Measurements from ENCODE around the gene NBEAL2.

NBEAL2 gene

DNA sequence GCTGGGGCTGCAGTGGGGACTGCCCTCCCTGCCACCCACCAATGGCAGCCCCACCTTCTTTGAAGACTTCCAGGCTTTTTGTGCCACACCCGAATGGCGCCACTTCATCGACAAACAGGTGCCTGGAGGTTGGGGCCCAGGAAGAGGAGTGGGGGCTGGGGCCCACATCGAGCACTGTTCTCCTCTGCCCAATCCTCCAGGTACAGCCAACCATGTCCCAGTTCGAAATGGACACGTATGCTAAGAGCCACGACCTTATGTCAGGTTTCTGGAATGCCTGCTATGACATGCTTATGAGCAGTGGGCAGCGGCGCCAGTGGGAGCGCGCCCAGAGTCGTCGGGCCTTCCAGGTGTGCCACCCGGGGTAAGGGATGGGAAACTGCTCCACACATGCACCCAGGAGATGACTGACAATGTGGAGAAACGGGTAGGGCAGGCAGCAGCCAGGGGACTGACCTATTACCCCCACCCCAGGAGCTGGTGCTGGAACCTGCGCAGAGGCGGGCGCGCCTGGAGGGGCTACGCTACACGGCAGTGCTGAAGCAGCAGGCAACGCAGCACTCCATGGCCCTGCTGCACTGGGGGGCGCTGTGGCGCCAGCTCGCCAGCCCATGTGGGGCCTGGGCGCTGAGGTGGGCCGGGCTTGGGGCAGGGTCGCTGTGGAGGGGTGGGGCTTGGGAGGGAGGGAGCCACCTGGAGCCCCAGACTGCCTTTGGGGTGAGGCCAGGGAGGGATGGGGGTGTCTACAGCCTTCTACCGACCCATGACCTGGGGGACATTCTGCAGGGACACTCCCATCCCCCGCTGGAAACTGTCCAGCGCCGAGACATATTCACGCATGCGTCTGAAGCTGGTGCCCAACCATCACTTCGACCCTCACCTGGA, 22.9 kb downstream of the NBEAL2 start:
- DNase-seq, result no peak

DNA sequence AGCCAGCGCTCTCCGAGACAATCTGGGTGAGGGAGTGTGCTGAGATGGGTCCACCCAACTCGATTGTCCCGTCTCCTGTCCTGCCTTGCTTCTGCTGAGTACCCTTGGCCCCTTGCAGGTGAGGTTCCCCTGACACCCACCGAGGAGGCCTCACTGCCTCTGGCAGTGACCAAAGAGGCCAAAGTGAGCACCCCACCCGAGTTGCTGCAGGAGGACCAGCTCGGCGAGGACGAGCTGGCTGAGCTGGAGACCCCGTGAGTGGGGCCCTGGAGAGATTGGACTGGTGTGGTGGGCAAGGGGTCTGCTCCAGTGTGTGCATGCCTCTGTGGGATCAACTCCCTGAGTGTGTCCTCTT, 23.6 kb downstream of the NBEAL2 start:
- DNase-seq, result no peak

DNA sequence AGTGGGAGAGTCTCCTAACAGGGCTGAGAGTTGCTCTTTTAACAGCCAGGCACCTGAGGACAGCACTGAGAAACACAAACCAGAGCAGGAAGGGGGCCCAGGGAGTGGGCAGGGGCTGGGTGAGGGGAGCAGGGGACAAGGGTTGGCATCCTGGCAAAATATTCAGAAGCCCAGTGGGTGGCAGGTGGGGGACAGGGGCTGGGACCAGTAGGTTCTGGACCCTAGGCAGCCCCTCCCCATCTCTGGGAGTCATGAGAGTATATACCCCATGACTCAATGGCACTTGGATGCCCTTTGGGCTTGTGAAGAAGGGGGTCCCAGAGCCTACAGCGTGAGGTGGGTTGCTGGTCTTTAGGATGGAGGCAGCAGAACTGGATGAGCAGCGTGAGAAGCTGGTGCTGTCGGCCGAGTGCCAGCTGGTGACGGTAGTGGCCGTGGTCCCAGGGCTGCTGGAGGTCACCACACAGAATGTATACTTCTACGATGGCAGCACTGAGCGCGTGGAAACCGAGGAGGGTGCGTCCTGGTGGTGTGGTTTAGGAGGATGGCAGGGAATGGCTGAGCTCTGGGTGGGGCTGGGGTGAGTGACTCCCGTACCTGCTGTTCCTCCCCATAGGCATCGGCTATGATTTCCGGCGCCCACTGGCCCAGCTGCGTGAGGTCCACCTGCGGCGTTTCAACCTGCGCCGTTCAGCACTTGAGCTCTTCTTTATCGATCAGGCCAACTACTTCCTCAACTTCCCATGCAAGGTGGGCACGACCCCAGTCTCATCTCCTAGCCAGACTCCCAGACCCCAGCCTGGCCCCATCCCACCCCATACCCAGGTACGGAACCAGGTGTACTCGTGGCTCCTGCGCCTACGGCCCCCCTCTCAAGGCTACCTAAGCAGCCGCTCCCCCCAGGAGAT, 24.2 kb downstream of the NBEAL2 start:
- no peak for DNase-seq

DNA sequence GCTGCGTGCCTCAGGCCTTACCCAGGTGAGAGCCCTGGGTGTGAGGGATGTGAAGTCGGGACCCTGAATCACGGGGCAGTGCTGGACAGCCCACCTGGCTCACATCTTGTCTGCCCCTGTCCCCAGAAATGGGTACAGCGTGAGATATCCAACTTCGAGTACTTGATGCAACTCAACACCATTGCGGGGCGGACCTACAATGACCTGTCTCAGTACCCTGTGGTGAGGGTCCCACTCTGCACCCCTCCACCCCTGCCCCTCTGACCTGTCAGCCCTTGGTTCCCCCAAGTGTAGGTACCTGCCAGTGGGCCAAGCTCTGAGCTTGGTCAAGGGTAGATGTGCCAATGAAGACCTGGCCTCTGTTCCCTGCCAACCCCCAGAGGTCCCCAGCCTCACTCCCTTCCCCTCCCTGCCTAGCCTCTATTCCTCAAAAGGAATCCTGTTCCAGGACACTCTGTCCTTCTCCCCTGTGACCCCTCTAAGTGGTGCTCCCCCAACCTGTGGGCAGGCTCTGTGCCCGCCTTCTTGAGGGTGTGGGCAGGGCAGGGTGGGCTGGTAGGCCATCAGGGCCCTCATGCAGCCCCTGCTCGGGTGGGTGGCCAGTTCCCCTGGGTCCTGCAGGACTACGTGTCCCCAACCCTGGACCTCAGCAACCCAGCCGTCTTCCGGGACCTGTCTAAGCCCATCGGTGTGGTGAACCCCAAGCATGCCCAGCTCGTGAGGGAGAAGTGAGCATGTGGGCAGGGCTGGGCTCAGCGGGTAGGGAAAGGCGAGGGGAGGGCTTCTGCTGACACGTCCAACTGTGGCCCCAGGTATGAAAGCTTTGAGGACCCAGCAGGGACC, 25.1 kb downstream of the NBEAL2 start:
- no peak for DNase-seq

DNA sequence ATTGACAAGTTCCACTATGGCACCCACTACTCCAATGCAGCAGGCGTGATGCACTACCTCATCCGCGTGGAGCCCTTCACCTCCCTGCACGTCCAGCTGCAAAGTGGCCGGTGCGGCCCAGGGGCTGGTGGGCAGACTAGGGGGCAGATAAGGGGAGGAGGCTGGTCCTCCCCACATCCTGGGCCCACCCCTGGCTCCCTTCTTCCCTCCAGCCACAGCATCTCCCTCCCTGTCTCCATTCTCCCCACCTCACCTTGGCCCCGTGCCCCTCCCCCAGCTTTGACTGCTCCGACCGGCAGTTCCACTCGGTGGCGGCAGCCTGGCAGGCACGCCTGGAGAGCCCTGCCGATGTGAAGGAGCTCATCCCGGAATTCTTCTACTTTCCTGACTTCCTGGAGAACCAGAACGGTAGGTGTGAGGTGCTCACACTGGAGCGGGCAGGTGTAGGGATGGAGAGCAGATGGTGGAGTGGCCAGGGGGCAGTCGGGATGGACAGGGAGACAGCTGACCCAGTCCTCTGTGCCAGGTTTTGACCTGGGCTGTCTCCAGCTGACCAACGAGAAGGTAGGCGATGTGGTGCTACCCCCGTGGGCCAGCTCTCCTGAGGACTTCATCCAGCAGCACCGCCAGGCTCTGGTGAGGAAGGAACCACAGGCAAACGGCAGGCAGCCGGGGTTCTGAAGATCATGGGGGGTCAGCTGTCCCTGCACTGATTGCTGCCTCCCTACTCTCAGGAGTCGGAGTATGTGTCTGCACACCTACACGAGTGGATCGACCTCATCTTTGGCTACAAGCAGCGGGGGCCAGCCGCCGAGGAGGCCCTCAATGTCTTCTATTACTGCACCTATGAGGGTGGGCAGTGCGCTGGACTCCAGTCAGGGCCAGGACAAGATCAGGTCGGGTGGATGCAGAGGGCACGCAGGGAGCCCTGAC, 26.0 kb downstream of the NBEAL2 start:
- DNase-seq, result no peak

DNA sequence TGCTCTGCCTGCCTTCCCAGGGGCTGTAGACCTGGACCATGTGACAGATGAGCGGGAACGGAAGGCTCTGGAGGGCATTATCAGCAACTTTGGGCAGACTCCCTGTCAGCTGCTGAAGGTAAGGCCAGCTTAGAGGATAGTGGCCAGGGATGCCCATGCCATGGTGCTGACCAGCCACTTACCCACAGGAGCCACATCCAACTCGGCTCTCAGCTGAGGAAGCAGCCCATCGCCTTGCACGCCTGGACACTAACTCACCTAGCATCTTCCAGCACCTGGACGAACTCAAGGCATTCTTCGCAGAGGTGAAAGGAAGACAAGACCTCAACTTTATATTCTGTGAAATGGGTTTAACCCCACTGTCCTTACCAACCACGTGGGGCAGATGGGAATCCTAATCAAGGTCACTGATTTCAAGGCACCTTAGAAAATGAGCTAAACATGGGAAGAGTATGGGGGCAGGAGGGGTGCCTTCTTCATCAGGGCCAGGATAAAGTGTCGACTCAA, 26.7 kb downstream of the NBEAL2 start:
- no peak for DNase-seq

DNA sequence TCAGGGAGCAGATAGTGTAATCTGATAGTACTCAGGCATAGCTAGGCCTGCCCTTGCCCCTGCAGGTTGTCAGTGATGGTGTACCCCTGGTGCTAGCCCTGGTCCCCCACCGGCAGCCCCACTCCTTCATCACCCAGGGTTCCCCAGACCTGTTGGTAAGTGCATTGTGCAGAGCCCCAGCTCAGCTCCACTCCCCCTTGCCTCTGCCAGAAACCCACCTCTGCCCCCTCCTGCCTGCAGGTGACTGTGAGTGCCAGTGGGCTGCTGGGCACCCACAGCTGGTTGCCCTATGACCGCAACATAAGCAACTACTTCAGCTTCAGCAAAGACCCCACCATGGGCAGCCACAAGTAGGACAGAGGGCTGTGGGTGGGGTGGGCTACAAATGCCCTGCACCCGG, 27.5 kb downstream of the NBEAL2 start:
- no peak for DNase-seq

DNA sequence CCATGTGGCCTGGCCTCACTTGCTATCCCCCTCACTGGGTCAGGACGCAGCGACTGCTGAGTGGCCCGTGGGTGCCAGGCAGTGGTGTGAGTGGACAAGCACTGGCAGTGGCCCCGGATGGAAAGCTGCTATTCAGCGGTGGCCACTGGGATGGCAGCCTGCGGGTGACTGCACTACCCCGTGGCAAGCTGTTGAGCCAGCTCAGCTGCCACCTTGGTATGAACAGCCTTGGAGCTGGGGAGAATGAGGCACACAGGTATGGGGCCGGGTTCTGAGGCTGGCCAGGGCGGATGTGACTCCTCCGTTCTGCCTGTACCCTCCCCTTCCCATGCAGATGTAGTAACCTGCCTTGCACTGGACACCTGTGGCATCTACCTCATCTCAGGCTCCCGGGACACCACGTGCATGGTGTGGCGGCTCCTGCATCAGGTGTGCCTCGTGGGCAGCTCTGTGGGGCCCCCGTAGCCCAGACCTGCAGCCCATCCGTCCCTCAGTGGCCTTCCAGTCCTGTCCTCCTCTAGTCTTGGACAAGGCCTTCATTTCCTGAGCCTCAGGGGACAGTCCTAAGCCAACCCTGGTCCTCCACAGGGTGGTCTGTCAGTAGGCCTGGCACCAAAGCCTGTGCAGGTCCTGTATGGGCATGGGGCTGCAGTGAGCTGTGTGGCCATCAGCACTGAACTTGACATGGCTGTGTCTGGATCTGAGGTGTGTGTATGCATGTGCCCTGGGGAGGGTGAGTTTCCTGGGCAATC, 28.2 kb downstream of the NBEAL2 start:
- no peak for DNase-seq

DNA sequence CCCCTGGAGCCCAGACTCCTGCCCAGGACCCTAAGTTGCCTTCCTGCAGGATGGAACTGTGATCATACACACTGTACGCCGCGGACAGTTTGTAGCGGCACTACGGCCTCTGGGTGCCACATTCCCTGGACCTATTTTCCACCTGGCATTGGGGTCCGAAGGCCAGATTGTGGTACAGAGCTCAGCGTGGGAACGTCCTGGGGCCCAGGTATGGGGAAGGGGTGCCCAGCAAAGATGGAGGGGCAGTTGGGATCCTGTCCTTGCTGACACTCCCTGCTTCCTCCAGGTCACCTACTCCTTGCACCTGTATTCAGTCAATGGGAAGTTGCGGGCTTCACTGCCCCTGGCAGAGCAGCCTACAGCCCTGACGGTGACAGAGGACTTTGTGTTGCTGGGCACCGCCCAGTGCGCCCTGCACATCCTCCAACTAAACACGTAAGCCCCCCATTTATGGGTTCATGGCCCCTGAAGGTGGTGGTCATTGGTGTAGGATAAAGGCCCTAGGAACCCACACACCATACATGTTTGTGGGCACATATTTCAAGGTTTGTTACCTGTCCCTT, 28.8 kb downstream of the NBEAL2 start:
- DNase-seq, result no peak

DNA sequence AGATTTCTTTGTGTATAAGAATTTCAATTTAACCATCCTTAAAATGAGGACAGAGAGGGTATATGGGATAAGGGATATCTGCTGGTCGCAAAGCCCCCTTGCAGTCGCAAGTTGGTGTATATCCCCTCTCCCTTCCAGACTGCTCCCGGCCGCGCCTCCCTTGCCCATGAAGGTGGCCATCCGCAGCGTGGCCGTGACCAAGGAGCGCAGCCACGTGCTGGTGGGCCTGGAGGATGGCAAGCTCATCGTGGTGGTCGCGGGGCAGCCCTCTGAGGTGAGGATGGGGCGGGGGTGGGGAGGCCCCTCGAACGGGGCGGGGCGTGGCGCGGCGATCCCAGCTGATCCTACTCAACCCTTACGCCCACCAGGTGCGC, 29.4 kb downstream of the NBEAL2 start:
- DNase-seq, result no peak

DNA sequence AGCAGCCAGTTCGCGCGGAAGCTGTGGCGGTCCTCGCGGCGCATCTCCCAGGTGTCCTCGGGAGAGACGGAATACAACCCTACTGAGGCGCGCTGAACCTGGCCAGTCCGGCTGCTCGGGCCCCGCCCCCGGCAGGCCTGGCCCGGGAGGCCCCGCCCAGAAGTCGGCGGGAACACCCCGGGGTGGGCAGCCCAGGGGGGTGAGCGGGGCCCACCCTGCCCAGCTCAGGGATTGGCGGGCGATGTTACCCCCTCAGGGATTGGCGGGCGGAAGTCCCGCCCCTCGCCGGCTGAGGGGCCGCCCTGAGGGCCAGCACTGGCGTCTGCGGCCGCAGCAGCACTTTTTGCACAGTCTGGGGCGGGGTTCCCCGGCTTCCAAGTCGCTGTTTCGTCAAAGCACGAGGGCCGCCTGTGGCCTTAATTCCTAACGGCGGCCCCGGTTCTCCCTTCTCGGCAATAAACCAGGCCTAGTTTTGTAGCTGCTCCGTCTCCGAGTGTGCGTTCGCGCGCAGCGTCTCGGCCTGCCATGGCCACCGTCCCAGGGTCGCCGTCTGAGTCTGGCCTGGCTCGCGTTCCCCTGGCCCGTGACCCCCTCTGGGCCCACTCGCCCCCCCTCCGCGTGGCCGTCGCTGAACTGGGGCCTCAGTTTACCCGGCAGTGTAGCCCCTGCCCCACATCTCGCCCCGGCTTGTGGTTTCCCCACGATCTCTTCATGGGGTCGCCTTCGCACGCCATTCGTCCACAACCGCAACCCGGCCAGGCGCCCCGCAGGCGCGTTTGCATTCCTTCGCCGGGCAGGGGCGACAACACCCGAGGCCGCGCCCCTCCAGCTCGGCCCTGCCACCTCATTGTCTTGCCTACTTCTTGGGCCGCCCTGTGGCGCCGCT, 30.0 kb downstream of the NBEAL2 start:
- peak; percentile 72 for DNase-seq

DNA sequence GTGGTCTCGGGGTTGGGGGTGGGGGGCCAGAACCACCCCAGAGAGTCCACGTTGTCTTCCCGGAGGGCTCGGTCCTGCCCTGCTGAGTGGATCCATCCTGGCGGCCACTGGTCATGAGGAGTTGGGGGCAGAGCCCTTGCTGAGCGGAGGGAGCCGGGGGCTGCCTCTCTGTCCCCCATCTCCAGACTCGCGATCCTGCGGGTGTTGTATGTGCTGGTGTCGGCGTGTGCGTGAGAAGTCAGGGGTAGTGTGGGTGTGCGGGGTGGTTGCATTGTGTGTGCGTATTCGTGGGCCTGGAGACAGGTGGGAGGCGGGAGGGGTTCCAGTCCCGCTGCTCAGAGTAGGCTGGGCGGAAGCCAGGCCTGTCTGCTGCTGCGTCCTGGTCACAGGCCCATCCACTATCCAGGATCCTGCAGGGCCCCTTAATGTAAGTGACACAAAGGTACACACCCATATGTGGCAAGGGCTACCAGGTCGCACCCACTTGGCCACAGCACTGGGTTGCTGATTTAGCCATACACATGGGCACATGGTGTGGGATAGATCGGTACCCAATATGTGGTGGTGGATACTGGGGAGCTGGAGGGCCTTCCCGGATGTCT, 30.7 kb downstream of the NBEAL2 start:
- DNase-seq, result no peak

DNA sequence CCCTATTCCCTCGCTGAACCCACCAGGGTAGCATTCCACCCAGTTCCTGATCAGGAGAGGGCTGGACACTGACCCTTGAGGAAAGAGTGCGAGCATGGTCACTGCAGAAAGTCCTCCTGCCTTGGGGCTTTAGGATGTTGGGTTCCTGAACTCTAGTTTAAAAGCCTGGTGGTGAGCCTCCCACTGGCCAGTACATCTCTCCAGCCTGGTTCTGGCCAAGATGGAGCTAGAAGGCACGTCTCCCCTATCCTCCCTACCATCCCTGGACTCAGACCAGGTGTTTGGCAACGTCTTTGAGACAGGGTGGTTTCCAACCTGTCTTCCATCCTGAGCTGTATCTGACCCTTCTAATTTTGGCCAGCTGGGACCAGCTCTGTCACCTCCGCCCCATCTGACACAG, 31.4 kb downstream of the NBEAL2 start:
- no peak for DNase-seq

DNA sequence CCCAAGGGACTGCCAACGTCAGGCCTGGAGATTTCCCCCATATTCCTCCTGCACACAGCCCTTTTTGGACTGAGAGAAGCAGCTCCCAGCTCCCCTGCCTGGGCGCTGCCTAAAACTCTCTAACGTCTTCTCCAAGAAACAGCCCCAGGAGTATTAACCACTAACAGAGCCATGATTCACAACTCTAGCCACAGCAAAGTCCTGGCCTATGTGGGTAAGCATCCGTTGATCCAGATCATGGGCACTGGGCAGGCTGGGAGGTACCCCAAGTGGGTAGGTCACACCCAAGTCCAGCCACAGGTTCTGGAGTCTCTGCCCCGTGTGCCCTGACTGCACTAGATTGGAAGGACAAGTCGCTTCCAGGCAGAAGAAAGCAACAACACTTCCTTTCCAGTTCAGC, 31.9 kb downstream of the NBEAL2 start:
- no peak for DNase-seq

DNA sequence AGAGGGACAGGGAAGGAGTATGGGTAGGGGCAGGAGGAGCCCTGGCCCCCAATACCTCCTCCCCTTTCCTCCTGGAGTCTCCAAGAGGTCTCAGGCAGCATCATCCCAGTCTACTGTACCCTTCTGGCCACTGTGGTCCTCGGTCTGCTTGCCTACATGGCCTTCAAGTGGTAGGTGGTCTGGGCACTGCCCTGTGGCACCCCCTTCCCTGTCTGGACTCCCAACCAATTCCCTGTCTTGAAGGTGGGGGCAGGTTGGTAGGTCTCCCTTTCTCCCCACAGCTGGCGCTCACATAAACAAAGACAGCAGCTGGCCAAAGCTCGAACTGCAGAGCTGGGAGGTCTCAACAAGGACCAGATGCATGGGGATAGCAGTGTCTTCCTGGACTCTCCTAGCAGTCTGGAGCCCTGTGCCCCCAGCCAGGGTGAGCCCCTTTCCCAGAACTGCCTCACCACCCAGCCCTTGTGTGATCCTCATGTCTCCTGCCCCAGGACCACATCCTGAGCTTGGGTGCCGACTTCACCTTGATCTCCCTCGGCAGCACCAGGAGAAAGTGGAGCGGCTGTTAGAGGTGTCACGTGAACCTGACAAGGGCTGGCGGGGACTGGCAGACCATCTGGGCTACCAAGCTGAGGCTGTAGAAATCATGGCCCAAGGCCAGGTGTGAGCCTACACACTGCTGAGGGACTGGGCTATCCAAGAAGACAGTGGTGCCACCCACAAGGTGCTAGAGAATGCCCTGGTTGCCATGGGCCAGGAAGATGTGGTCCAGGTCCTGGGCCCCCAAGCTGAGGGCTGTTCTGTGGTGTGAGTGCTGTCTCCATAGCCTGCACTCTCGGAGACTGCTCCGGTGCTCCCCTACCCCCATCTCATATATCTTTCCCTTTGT, 33.1 kb downstream of the NBEAL2 start:
- no peak for DNase-seq

DNA sequence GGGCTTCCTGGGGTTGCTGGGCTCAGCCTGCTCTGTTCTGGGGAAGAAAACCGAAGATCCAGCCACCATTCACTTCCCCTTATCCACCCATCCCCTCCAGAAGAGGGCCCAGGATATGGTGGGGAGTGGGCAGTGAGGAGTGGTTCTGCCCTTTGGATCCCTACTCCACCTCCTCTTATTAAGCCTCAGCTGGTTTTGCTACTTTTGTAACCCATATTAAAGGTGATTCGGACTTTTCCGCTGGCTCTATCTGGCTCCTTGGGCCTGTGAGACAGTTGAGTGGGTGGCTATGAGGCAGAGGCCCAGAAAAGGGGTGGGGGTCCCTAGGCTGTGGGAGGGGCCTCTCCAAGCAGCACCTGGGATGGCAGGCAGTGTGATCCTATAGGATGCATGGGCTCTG, 33.8 kb downstream of the NBEAL2 start:
- DNase-seq, result no peak

DNA sequence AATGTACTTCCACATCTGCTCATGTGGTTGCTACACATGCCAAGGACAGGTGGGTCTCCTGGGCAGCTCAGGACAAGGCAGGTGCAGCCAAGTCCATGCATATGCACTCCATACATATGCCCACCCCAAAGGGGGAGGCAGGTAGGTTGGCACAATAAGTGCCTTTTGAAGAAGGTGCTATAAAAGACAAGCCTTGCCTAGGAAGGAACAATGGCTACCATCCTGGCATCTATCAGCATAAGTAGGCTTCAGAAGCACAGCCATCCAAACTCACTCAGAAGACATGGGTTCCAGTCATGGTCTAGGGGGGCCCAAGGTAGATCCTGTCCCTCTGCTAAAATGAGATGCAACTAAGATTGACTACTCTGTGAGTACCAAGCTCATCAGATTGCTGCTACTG, 34.6 kb downstream of the NBEAL2 start:
- DNase-seq, result no peak

DNA sequence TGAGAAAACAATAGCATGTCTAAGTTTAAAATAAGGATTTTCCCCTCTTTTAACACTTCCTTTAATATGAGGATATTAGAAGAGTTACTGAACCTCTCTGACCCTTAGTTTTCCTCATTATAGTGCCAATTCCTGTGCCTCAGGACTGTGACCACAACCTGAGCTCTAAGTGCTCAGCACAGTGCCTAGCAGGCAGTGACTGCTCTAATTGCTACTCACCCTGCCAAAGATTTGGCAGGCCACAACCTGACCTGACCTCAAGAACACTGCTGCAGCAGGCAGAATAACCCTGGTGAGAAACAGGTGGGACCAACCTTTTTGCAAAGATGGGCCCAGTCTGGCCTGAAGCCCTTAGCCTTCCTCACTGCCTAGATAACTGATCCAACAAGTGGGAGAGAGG, 35.7 kb downstream of the NBEAL2 start:
- no peak for DNase-seq
